HEK293 (cell line): ENCODE results near the gene MYH11.

ENCODE experiments used
- CTCF ChIA-PET: fragments of 350-600 bp; formaldehyde crosslinking; extraction: SDS; loops from one replicate; lab custom pipeline; 2021; ENCODE audit warnings: antibody characterized with exemption; lab: Yijun Ruan, JAX
- POLR2A ChIA-PET: fragments of 300-600 bp; formaldehyde crosslinking; extraction: SDS; loops from one replicate; lab custom pipeline; 2020; ENCODE audit warnings: antibody characterized with exemption, inconsistent platforms; lab: Yijun Ruan, JAX
- H3K27ac ChIP-seq: fragments of 200-500 bp; sonication (Bioruptor generic); 2 replicates; pipeline ENCODE4 v1.5.1; 2014; ENCODE audit warnings: low read depth, low read length, control low read depth, inconsistent platforms; ENCODE audit errors: extremely low read depth
- H3K36me3 ChIP-seq, 2 experiments: fragments of 200-500 bp in 1 of 2; sonication (Bioruptor generic) in 1 of 2; 1 replicate in 1 of 2; 2 replicates in 1 of 2; pipeline ENCODE4 v1.5.1; 2014 to 2017; ENCODE audit warnings: inconsistent platforms in 2 of 2, low read length in 2 of 2; ENCODE audit not compliant: control insufficient read depth in 2 of 2, insufficient read depth in 1 of 2
- H3K4me1 ChIP-seq: fragments of 200-500 bp; sonication (Bioruptor generic); 2 replicates; pipeline ENCODE4 v1.5.1; 2014; ENCODE audit warnings: mild to moderate bottlenecking, low read length, inconsistent platforms; ENCODE audit not compliant: control insufficient read depth, insufficient read depth
- H3K4me3 ChIP-seq: 2 replicates; pipeline ENCODE4 v1.5.1; 2011; ENCODE audit warnings: low read depth, mild to moderate bottlenecking, control low read depth, low read length, moderate library complexity
- H3K9me3 ChIP-seq: fragments of 200-500 bp; sonication (Bioruptor generic); 2 replicates; pipeline ENCODE4 v1.5.1; 2014; ENCODE audit warnings: low read depth, low read length, inconsistent platforms; ENCODE audit not compliant: control insufficient read depth, insufficient read depth
- GLI4 ChIP-seq: fragments of 450-650 bp; formaldehyde crosslinking; IDR thresholded peaks from 2 replicates; pipeline ENCODE4 v1.5.1; 2016; ENCODE audit warnings: missing biosample characterization, missing genetic modification characterization
- HOXC10 ChIP-seq: sonication (generic); formaldehyde crosslinking; IDR thresholded peaks from 2 replicates; pipeline ENCODE4 v1.8.1; 2023; ENCODE audit warnings: mild to moderate bottlenecking, missing genetic modification reagents
- KLF8 ChIP-seq: fragments of 450-650 bp; formaldehyde crosslinking; IDR thresholded peaks from 2 replicates; pipeline ENCODE4 v1.5.1; 2016; ENCODE audit warnings: missing biosample characterization, missing genetic modification characterization
- MYNN ChIP-seq: fragments of 450-650 bp; formaldehyde crosslinking; IDR thresholded peaks from 2 replicates; pipeline ENCODE4 v1.5.1; 2016; ENCODE audit warnings: missing biosample characterization, missing genetic modification characterization, borderline replicate concordance
- MZF1 ChIP-seq: fragments of 450-650 bp; formaldehyde crosslinking; IDR thresholded peaks from 2 replicates; pipeline ENCODE4 v1.5.1; 2017; ENCODE audit warnings: missing biosample characterization, missing genetic modification characterization, borderline replicate concordance
- SCRT2 ChIP-seq: fragments of 450-650 bp; formaldehyde crosslinking; IDR thresholded peaks from 2 replicates; pipeline ENCODE4 v1.5.1; 2016; ENCODE audit warnings: missing biosample characterization, missing genetic modification characterization
- SP2 ChIP-seq: fragments of 450-650 bp; formaldehyde crosslinking; IDR thresholded peaks from 2 replicates; pipeline ENCODE4 v1.5.1; 2016; ENCODE audit warnings: missing biosample characterization, missing genetic modification characterization
- TCF7L2 ChIP-seq: IDR thresholded peaks from 2 replicates; pipeline ENCODE4 v1.6.1; 2011; ENCODE audit warnings: low read depth, mild to moderate bottlenecking, inconsistent platforms, low read length, moderate library complexity, borderline replicate concordance
- TRIM28 ChIP-seq: IDR thresholded peaks from 2 replicates; pipeline ENCODE4 v1.6.1; 2011; ENCODE audit warnings: low read length, control low read depth, borderline replicate concordance
- ZBTB17 ChIP-seq: fragments of 450-650 bp; formaldehyde crosslinking; IDR thresholded peaks from 2 replicates; pipeline ENCODE4 v1.5.1; 2016; ENCODE audit warnings: missing biosample characterization, missing genetic modification characterization
- ZEB2 ChIP-seq: fragments of 450-650 bp; formaldehyde crosslinking; IDR thresholded peaks from 2 replicates; pipeline ENCODE4 v1.5.1; 2016; ENCODE audit warnings: missing biosample characterization, missing genetic modification characterization
- ZNF138 ChIP-seq: fragments of 450-650 bp; formaldehyde crosslinking; IDR thresholded peaks from 2 replicates; pipeline ENCODE4 v1.5.1; 2016; ENCODE audit warnings: missing biosample characterization, missing genetic modification characterization, borderline replicate concordance
- ZNF146 ChIP-seq: fragments of 450-650 bp; formaldehyde crosslinking; IDR thresholded peaks from 2 replicates; pipeline ENCODE4 v1.5.1; 2016; ENCODE audit warnings: missing biosample characterization, missing genetic modification characterization
- ZNF155 ChIP-seq: fragments of 450-650 bp; formaldehyde crosslinking; IDR thresholded peaks from 2 replicates; pipeline ENCODE4 v1.5.1; 2016; ENCODE audit warnings: missing biosample characterization, missing genetic modification characterization
- ZNF2 ChIP-seq: fragments of 450-650 bp; formaldehyde crosslinking; IDR thresholded peaks from 2 replicates; pipeline ENCODE4 v1.5.1; 2016; ENCODE audit warnings: missing biosample characterization, missing genetic modification characterization
- ZNF292 ChIP-seq: fragments of 450-650 bp; formaldehyde crosslinking; IDR thresholded peaks from 2 replicates; pipeline ENCODE4 v1.5.1; 2016; ENCODE audit warnings: low read depth, missing biosample characterization, missing genetic modification characterization, borderline replicate concordance
- ZNF324 ChIP-seq: fragments of 450-650 bp; formaldehyde crosslinking; IDR thresholded peaks from 2 replicates; pipeline ENCODE4 v1.5.1; 2016; ENCODE audit warnings: missing biosample characterization, missing genetic modification characterization
- ZNF394 ChIP-seq: fragments of 450-650 bp; formaldehyde crosslinking; IDR thresholded peaks from 2 replicates; pipeline ENCODE4 v1.5.1; 2016; ENCODE audit warnings: missing biosample characterization, missing genetic modification characterization, mild to moderate bottlenecking, moderate library complexity, borderline replicate concordance
- ZNF404 ChIP-seq: fragments of 450-650 bp; formaldehyde crosslinking; IDR thresholded peaks from 2 replicates; pipeline ENCODE4 v1.5.1; 2017; ENCODE audit warnings: missing biosample characterization, missing genetic modification characterization
- ZNF426 ChIP-seq: fragments of 450-650 bp; formaldehyde crosslinking; IDR thresholded peaks from 2 replicates; pipeline ENCODE4 v1.5.1; 2017; ENCODE audit warnings: missing biosample characterization, missing genetic modification characterization, mild to moderate bottlenecking, inconsistent platforms, moderate library complexity
- ZNF561 ChIP-seq: fragments of 450-650 bp; IDR thresholded peaks from 2 replicates; pipeline ENCODE4 v1.5.1; 2018; ENCODE audit warnings: missing biosample characterization, missing genetic modification characterization, borderline replicate concordance
- ZNF596 ChIP-seq: fragments of 450-650 bp; IDR thresholded peaks from 2 replicates; pipeline ENCODE4 v1.5.0; 2018; ENCODE audit warnings: missing biosample characterization, mild to moderate bottlenecking, missing genetic modification characterization, moderate library complexity
- ZNF600 ChIP-seq: fragments of 450-650 bp; formaldehyde crosslinking; IDR thresholded peaks from 2 replicates; pipeline ENCODE4 v1.5.1; 2016; ENCODE audit warnings: missing biosample characterization, missing genetic modification characterization
- ZNF623 ChIP-seq: fragments of 450-650 bp; formaldehyde crosslinking; IDR thresholded peaks from 2 replicates; pipeline ENCODE4 v1.5.1; 2016; ENCODE audit warnings: missing biosample characterization, missing genetic modification characterization
- ZNF629 ChIP-seq: fragments of 450-650 bp; formaldehyde crosslinking; IDR thresholded peaks from 2 replicates; pipeline ENCODE4 v1.5.1; 2017; ENCODE audit warnings: missing biosample characterization, missing genetic modification characterization
- ZNF660 ChIP-seq: fragments of 450-650 bp; IDR thresholded peaks from 2 replicates; pipeline ENCODE4 v1.5.1; 2018; ENCODE audit warnings: missing biosample characterization, mild to moderate bottlenecking, missing genetic modification characterization
- ZNF776 ChIP-seq: fragments of 450-650 bp; formaldehyde crosslinking; IDR thresholded peaks from 2 replicates; pipeline ENCODE4 v1.5.0; 2017; ENCODE audit warnings: missing biosample characterization, missing genetic modification characterization, borderline replicate concordance
- TF ChIP-seq, protein P1 (sequence below): fragments of 450-650 bp; formaldehyde crosslinking; optimal IDR thresholded peaks from 2 replicates; pipeline ENCODE3; 2016; ENCODE audit warnings: missing biosample characterization, mild to moderate bottlenecking, missing genetic modification characterization
- TF ChIP-seq, protein P2 (sequence below): fragments of 450-650 bp; formaldehyde crosslinking; IDR thresholded peaks from 2 replicates; pipeline ENCODE4 v1.5.1; 2017; ENCODE audit warnings: missing biosample characterization, missing genetic modification characterization
- TF ChIP-seq, protein P3 (sequence below): fragments of 450-650 bp; IDR thresholded peaks from 2 replicates; pipeline ENCODE4 v1.5.1; 2018; ENCODE audit warnings: missing biosample characterization, mild to moderate bottlenecking, missing genetic modification characterization
- TF ChIP-seq, protein P4 (sequence below): fragments of 450-650 bp; formaldehyde crosslinking; IDR thresholded peaks from 2 replicates; pipeline ENCODE4 v1.5.1; 2016; ENCODE audit warnings: missing biosample characterization, missing genetic modification characterization

MYH11 gene

DNA sequence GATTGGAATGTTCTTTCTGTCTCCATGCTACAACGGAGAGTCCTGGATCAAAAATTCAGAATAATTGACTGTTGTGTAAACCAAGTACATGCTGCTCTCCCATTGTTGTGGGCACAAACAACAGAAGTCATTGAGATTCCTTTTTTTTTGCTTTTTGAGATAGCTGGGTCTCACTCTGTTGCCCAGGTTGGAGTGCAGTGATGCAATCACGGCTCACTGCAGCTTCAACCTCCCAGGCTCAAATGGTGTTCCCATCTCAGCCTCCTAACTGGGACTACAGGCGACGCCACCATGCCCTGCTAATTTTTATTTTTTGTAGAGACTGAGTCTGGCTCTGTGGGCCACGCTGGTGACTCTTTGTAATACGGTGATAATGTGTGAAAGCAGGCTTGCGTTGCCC lies 182.3 kb downstream of the MYH11 start:
- ChIA-PET POLR2A (no interaction called here), CTCF (no interaction called here)
- H3K9me3 ChIP-seq, result no peaks in the 10 kb centered on the region
- no peak for TF ChIP-seq ZNF596
- TF ChIP-seq ZNF146, result no peak
- no peak for TF ChIP-seq ZNF155 (tag by site-specific recombination)
- TF ChIP-seq ZNF660, result no peak
- TF ChIP-seq ZNF404, result no peak
- TF ChIP-seq GLI4 (tag by site-specific recombination), result no peak
- no peak for TF ChIP-seq MZF1 (tag by site-specific recombination)
- TF ChIP-seq TRIM28, result no peak
- no peak for TF ChIP-seq ZNF776 (tag by site-specific recombination)
- no peak for TF ChIP-seq TCF7L2
- H3K4me1 ChIP-seq, result peaks cover 5% of the 10 kb centered on the region; the same call in 1 of the 2 replicates
- H3K4me3 ChIP-seq, result no peak overlapping the region
- no peak overlapping the region for H3K27ac ChIP-seq
- peaks cover 19 to 54% of the 10 kb centered on the region in 2 experiments; a peak in 2 of 3 replicates for H3K36me3 ChIP-seq

DNA sequence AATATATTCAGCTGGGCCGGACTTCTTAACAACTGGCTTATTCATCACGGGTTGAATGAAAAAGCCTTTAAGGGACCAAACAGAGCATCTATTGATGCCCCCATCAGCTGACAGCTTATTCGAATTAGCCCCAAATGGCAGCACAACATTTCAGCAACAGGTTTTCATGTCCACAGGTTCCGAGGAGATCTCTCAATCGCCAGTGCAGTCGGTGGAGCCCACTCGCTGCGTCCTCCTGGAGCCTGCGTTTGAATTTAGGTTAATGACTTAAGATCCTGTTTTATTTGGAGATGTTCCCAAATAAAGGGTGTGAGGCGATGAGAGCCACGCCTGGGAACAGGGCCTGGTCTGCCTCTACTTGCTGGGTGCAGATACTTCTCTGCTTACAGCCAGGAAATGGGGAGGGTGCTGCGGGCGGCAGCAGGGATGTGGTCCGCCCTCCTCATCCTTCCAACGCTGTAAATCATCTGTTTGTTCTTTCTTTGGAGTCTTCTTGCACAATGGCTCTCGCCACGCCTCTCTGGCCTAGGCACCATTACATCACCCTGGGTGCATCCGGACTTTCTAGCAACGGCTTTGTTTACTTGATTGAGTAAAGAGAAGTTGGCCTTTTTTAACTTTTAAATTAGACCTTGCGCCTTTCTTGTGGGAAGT lies 184.2 kb downstream of the MYH11 start:
- Histone ChIP-seq H3K9me3 (no peaks in the 10 kb centered on the region), H3K36me3 (peaks cover 15 to 51% of the 10 kb centered on the region in 2 experiments; a peak in 2 of 3 replicates), H3K4me1 (peaks cover 5% of the 10 kb centered on the region; the same call in 1 of the 2 replicates), H3K4me3 (no peak overlapping the region), H3K27ac (peak overlapping the region; percentile 68)
- ChIA-PET POLR2A (interaction anchor here (0.7 to 1.2 kb wide), 2 partner anchors 16 to 18 kb away, joined by 3 to 4 read pairs; no protein-coding TSS in a partner anchor), CTCF (interaction anchor here (0.6 to 1.7 kb wide), 4 partner anchors 10 to 245 kb away, joined by 4 to 5 read pairs (median 4); no protein-coding TSS in a partner anchor)
- TF ChIP-seq SP2 (tag by site-specific recombination), result peak; percentile 76
- TF ChIP-seq ZNF324, result peak; percentile 71
- TF ChIP-seq ZNF561 (tag by site-specific recombination), result peak; percentile 63; the same call in 1 of the 2 replicates
- TF ChIP-seq ZNF292 (tag by site-specific recombination), result no peak
- TF ChIP-seq ZNF623 (tag by site-specific recombination), result no peak
- no peak for TF ChIP-seq ZNF138 (tag by site-specific recombination)
- TF ChIP-seq KLF8 (tag by site-specific recombination), result peak; percentile 59; the same call in 1 of the 2 replicates
- peak; percentile 99 for TF ChIP-seq SCRT2
- peak; percentile 83 for TF ChIP-seq ZNF394 (tag by site-specific recombination)
- TF ChIP-seq MYNN (tag by site-specific recombination), result no peak
- TF ChIP-seq, protein P1, sequence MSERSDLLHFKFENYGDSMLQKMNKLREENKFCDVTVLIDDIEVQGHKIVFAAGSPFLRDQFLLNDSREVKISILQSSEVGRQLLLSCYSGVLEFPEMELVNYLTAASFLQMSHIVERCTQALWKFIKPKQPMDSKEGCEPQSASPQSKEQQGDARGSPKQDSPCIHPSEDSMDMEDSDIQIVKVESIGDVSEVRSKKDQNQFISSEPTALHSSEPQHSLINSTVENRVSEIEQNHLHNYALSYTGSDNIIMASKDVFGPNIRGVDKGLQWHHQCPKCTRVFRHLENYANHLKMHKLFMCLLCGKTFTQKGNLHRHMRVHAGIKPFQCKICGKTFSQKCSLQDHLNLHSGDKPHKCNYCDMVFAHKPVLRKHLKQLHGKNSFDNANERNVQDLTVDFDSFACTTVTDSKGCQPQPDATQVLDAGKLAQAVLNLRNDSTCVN, result no peak
- peak; percentile 91 for TF ChIP-seq ZEB2 (tag by site-specific recombination)
- TF ChIP-seq, protein P2, sequence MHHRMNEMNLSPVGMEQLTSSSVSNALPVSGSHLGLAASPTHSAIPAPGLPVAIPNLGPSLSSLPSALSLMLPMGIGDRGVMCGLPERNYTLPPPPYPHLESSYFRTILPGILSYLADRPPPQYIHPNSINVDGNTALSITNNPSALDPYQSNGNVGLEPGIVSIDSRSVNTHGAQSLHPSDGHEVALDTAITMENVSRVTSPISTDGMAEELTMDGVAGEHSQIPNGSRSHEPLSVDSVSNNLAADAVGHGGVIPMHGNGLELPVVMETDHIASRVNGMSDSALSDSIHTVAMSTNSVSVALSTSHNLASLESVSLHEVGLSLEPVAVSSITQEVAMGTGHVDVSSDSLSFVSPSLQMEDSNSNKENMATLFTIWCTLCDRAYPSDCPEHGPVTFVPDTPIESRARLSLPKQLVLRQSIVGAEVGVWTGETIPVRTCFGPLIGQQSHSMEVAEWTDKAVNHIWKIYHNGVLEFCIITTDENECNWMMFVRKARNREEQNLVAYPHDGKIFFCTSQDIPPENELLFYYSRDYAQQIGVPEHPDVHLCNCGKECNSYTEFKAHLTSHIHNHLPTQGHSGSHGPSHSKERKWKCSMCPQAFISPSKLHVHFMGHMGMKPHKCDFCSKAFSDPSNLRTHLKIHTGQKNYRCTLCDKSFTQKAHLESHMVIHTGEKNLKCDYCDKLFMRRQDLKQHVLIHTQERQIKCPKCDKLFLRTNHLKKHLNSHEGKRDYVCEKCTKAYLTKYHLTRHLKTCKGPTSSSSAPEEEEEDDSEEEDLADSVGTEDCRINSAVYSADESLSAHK (tag by site-specific recombination), result no peak
- peak; percentile 87 for TF ChIP-seq ZBTB17 (tag by site-specific recombination)
- peak; percentile 92 for TF ChIP-seq ZNF629 (tag by site-specific recombination)
- TF ChIP-seq, protein P3, sequence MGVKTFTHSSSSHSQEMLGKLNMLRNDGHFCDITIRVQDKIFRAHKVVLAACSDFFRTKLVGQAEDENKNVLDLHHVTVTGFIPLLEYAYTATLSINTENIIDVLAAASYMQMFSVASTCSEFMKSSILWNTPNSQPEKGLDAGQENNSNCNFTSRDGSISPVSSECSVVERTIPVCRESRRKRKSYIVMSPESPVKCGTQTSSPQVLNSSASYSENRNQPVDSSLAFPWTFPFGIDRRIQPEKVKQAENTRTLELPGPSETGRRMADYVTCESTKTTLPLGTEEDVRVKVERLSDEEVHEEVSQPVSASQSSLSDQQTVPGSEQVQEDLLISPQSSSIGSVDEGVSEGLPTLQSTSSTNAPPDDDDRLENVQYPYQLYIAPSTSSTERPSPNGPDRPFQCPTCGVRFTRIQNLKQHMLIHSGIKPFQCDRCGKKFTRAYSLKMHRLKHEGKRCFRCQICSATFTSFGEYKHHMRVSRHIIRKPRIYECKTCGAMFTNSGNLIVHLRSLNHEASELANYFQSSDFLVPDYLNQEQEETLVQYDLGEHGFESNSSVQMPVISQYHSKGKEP (tag by site-specific recombination), result peak; percentile 27
- TF ChIP-seq, protein P4, sequence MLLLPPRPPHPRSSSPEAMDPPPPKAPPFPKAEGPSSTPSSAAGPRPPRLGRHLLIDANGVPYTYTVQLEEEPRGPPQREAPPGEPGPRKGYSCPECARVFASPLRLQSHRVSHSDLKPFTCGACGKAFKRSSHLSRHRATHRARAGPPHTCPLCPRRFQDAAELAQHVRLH (tag by site-specific recombination), result no peak
- TF ChIP-seq ZNF2 (tag by site-specific recombination), result peak; percentile 59; the same call in 1 of the 2 replicates
- peak; percentile 98 for TF ChIP-seq ZNF600
- no peak for TF ChIP-seq ZNF426 (tag by site-specific recombination)
- no peak for TF ChIP-seq TRIM28
- TF ChIP-seq HOXC10 (CRISPR knock-in tag), result no peak
